IPS-18c (cell line): ENCODE results near the gene SLC25A39.

ENCODE experiments used
- H3K4me3 ChIP-seq: 2 replicates; pipeline ENCODE4 v1.7.0; 2013; ENCODE audit warnings: low read depth, mild to moderate bottlenecking, low read length, moderate library complexity; ENCODE audit not compliant: insufficient read depth
- H3K9me3 ChIP-seq: one replicate; pipeline ENCODE4 v1.6.1; 2013; ENCODE audit warnings: mild to moderate bottlenecking, low read length, moderate library complexity; ENCODE audit not compliant: control insufficient read depth, insufficient read depth

Gene SLC25A39

GRCh38 chr17:44308865-44309264 lies 15.8 kb downstream of the SLC25A39 start:
- H3K4me3 ChIP-seq, result peak overlapping the region; percentile 46
- no peaks in the 10 kb centered on the region for H3K9me3 ChIP-seq

- H3K4me3 ChIP-seq, result peak within 1 kb of the TSS; percentile 46
- H3K9me3 ChIP-seq, result no peaks in the 10 kb centered on the region
Observed at GRCh38 chr17:44308320-44308818, 16.3 kb downstream of the SLC25A39 start, which contains the start of gene RUNDC3A. Gene RUNDC3A (plus strand): TSS chr17:44308601. CDS start chr17:44308833, 232 bp downstream.

DNA sequence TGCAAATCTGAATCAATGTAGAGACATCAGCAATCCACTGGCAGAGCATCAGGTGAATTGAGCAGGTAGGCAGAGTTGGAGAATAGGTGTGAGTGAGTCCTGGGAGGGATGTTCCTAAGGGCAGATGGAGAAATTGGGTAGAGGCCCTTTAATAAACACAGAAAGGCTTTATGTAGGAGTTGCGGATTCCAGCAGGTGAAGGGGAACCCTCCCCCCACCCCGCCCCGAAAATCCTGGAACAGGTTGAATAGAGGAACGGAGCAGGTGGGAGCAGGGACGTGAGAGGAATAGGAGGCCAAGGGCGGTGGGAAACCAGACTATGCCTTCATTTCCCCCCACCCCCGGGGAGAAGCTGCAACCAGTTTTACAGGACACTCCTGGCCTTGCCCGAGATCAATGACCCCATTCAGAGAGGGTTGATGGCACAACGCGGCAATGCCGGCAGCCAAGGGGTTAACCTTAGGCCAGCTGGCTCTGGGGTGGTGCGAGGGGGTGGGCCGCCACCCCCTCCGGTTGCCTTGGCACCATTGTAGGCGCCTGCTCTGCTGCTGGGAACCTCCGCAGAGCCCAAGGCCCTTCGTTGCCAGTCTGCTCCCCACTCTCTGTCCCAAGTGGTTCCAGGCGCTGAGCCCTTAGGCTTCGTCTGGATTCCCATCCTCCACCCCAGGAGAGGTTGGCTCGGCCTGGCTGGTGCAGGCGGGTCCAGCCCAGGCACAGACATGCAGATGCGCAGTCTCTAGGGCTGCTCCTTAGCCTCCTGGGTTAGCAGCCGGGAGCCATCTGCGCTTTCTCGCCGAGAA lies 17.0 kb downstream of the SLC25A39 start:
- H3K4me3 ChIP-seq, result peak overlapping the region; percentile 46
- no peaks in the 10 kb centered on the region for H3K9me3 ChIP-seq

DNA sequence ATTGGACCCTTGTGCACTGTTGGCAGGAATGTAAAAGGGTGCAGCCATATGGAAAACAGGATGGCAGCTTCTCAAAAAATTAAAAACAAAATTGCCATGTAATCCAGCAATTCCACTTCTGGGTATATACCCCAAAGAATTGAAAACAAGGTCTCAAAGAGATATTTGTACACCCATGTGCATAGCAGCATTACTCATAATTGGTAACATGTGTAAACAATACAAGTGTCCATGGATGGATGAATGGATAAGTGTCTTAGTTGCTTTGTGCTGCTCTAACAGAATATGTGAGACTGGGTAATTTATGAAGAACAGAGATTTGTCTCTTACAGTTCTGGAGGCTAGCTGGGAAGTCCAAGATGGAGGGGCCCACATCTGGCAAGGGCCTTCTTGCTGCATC lies 20.0 kb downstream of the SLC25A39 start:
- Histone ChIP-seq H3K9me3 (no peaks in the 10 kb centered on the region), H3K4me3 (no peak overlapping the region)

- no peak overlapping the region for H3K4me3 ChIP-seq
Observed at GRCh38 chr17:44297975-44298374, 26.6 kb downstream of the SLC25A39 start.

GRCh38 chr17:44293509-44294226 lies 31.0 kb downstream of the SLC25A39 start:
- peaks cover 2% of the 10 kb centered on the region for H3K9me3 ChIP-seq
- H3K4me3 ChIP-seq, result no peak overlapping the region

More at GRCh38 chr17:44297975-44298374, 26.6 kb downstream of the SLC25A39 start:
- H3K9me3 ChIP-seq, result peaks cover 2% of the 10 kb centered on the region

GRCh38 chr17:44287651-44288050 lies 37.0 kb downstream of the SLC25A39 start:
- H3K4me3 ChIP-seq, result no peak overlapping the region

DNA sequence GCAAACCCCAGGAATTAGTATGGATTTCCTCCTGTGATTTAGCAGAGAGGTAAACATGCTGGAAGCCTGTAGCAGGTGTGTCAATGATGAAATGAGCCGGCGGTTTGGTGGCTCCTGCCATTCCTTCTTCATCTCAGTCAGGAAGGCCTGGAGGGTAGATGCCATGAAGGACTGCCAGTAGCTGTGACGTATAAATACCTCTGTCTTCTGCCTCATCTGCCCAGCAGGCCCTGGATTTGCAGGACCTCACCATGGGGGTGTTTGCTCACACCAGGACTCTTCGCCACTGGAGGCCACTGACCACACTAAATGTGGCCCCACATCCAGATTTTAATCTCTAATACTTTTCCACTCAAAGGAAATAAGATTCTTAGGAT lies 40.6 kb downstream of the SLC25A39 start:
- H3K9me3 ChIP-seq, result no peaks in the 10 kb centered on the region
- H3K4me3 ChIP-seq, result no peak overlapping the region

More at GRCh38 chr17:44287651-44288050, 37.0 kb downstream of the SLC25A39 start:
- H3K9me3 ChIP-seq, result no peaks in the 10 kb centered on the region

DNA sequence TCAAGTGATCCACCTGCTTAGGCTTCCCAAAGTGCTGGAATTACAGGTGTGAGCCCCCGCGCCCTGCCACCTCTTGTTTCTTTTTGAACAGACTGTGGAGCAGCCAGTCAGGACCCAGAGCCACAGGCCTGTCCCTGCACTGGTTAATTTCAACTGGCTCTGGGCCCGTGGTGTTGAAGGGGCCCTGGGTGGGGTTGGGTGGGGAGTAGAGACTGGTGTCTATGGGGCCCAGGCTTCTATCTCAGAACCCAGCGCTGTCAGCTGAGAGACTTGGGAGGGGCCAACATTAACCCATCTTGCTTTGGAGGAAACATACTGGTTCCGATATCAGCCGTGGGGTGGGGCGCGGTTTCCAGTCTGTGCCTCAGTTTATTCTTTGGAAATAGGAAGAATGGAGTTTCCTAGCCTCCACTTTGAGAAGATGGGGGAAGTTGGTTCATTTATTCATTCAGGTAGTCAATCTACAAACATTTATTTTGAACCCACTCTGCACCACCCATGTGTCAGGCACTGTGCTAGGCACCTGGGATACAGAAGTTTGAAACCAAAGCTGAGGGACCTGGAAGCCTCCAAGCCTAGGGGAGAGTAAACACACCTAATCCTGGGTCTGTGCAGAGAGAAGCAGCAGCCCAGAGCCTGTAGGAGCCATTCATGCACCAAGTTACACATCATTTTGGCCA lies 41.1 kb downstream of the SLC25A39 start:
- Histone ChIP-seq H3K4me3 (no peak overlapping the region), H3K9me3 (no peaks in the 10 kb centered on the region)

DNA sequence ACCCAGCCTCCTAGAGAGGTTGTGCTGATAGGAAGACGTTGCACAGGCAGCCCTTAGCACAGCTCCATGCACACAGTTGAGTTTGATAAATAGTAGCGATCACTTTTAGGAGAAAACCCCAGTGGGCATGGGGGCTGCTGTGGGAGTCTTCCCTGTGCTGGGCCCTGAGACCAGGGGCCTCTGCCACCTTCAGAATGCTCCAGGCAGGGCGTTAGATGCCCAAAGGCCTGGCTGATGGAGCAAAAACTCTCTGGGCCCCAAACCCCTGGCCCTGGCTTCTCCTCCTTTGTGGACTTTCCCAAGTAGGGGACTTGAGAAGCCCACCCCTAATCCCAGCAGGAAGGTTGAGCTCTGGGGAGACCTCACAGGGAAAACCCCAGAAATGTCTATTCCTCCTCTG lies 42.4 kb downstream of the SLC25A39 start:
- Histone ChIP-seq H3K9me3 (no peaks in the 10 kb centered on the region), H3K4me3 (no peak overlapping the region)

DNA sequence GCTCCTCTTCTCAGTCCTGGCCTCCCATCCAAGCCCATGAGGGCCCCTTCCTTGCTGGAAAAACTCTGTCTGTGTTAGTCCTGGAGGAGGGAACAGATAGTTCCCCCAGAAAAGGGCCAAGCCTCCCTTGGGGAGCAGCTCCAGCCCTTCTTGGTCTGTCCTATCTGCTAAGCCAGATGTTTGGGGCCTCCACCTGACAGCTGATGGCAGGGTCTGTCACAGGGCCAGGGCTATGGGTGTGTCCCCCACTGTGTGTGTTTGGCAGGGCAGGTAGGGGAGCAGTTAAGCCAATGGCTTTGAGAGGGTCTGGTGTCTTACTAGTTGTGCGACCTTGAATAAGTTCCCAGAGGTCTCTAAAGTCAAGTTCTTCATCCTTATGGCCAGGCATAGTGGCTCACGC lies 43.1 kb downstream of the SLC25A39 start:
- Histone ChIP-seq H3K9me3 (no peaks in the 10 kb centered on the region), H3K4me3 (no peak overlapping the region)

- no peak overlapping the region for H3K4me3 ChIP-seq
- H3K9me3 ChIP-seq, result no peaks in the 10 kb centered on the region
Observed at GRCh38 chr17:44280392-44280937, 44.2 kb downstream of the SLC25A39 start.

DNA sequence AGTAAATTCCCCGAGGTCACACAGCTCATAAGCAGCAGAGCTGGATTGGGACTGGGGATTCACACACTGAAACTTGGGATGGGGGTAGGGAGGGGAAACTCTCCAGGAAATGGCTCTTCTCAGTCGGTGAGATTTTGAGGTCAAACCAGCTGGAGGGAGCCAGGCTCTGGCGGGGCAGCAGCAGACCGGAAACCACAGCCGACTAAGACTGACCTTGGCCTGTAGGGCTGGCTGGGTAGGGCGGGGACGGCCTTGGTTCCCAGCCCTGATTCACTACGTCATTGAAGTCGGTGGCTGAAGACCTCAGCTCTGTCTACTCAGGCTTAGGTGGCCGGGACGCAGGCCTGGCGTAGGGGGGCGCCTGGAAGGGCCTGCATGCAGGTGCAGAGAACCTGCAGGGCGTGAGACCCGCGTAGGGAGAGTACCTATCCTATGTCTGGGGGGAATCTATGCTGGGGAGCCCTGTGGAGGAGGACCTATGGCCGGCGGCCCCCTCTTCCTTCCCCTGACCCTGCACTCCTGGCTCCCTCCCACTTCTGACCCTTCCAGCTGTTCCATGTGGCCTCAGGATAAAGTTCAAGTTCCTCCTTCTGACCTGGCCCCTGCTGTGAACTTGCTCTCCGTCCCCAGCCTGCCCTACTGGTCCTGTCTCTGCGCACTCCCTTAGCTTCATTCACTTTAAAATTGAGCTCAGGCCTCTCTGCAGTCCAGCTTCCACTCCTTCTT lies 44.8 kb downstream of the SLC25A39 start:
- Histone ChIP-seq H3K9me3 (no peaks in the 10 kb centered on the region), H3K4me3 (no peak overlapping the region)

- H3K9me3 ChIP-seq, result no peaks in the 10 kb centered on the region
- H3K4me3 ChIP-seq, result no peak overlapping the region
Observed at GRCh38 chr17:44279346-44279665, 45.3 kb downstream of the SLC25A39 start.

GRCh38 chr17:44277976-44278375 lies 46.6 kb downstream of the SLC25A39 start:
- Histone ChIP-seq H3K9me3 (no peaks in the 10 kb centered on the region), H3K4me3 (no peak overlapping the region)

- Histone ChIP-seq H3K9me3 (no peaks in the 10 kb centered on the region), H3K4me3 (no peak overlapping the region)
Observed at GRCh38 chr17:44273607-44274006, 51.0 kb downstream of the SLC25A39 start.

- no peaks in the 10 kb centered on the region for H3K9me3 ChIP-seq
- no peak overlapping the region for H3K4me3 ChIP-seq
Observed at GRCh38 chr17:44272954-44273353, 51.7 kb downstream of the SLC25A39 start.
